Spleen (tissue), 11 donors: ENCODE data around the gene HSP90AB1. TPM values are rescaled to one million over a fixed set of nuclear protein-coding genes. Genes with fewer than 3 reads are reported as not detected.

Experiments
- DNase-seq: peaks from one replicate; pipeline ENCODE4 v3.0.0-alpha.2; 2020
- H3K27ac ChIP-seq, 8 donors: fragments of 200-600 bp; sonication (generic) in 7 of 8; 1 replicate in 4 of 8; 2 replicates in 4 of 8; pipeline versions ENCODE4 v1.5.0 to v1.8.0; 2016 to 2021; ENCODE audit warnings: inconsistent platforms in 4 of 8, mild to moderate bottlenecking in 4 of 8, moderate library complexity in 1 of 8
- H3K27me3 ChIP-seq, 7 donors: fragments of 200-600 bp; sonication (generic) in 6 of 7; replicated peaks in 1 of 7; 1 replicate in 4 of 7; 2 replicates in 3 of 7; pipeline versions ENCODE4 v1.5.0 to v1.8.0; 2016 to 2021; ENCODE audit warnings: inconsistent platforms in 3 of 7, mild to moderate bottlenecking in 1 of 7
- H3K36me3 ChIP-seq, 6 donors: fragments of 200-600 bp; sonication (generic) in 5 of 6; 1 replicate in 4 of 6; 2 replicates in 2 of 6; pipeline versions ENCODE4 v1.5.0 to v1.8.0; 2016 to 2021; ENCODE audit warnings: inconsistent platforms in 2 of 6
- H3K4me1 ChIP-seq, 6 donors: fragments of 200-600 bp; sonication (generic) in 5 of 6; 1 replicate in 3 of 6; 2 replicates in 3 of 6; pipeline versions ENCODE4 v1.5.0 to v1.8.0; 2016 to 2021; ENCODE audit warnings: inconsistent platforms in 3 of 6
- H3K4me3 ChIP-seq, 8 donors: fragments of 200-600 bp; sonication (generic) in 7 of 8; 1 replicate in 4 of 8; 2 replicates in 4 of 8; pipeline versions ENCODE4 v1.5.0 to v1.8.0; 2016 to 2021; ENCODE audit warnings: inconsistent platforms in 4 of 8, mild to moderate bottlenecking in 4 of 8, moderate library complexity in 2 of 8
- H3K9me3 ChIP-seq, 8 donors: fragments of 200-600 bp; sonication (generic) in 7 of 8; 1 replicate in 4 of 8; 2 replicates in 4 of 8; pipeline versions ENCODE4 v1.5.0 to v1.8.0; 2016 to 2021; ENCODE audit warnings: inconsistent platforms in 4 of 8
- CTCF ChIP-seq, 11 experiments: fragments of 200-600 bp in 7 of 11; fragments of 450-650 bp in 4 of 11; sonication (generic) in 4 of 11; IDR thresholded peaks in 8 of 11; conservative IDR thresholded peaks in 3 of 11; 1 replicate in 7 of 11; 2 replicates in 4 of 11; pipeline versions ENCODE4 v1.4.0 to v1.8.0; 2016 to 2021; ENCODE audit warnings: antibody characterized with exemption in 11 of 11, inconsistent platforms in 4 of 11, mild to moderate bottlenecking in 1 of 11
- POLR2A ChIP-seq, 3 donors: fragments of 450-650 bp; IDR thresholded peaks; one replicate each; pipeline ENCODE4 v1.5.1; 2017; ENCODE audit warnings: antibody characterized with exemption in 3 of 3, mild to moderate bottlenecking in 1 of 3
- POLR2AphosphoS5 ChIP-seq, 3 donors: sonication (generic); formaldehyde crosslinking; IDR thresholded peaks; one replicate each; pipeline ENCODE4 v1.5.1; 2017; ENCODE audit warnings: antibody characterized with exemption in 3 of 3
- WGBS, 5 donors: extraction: QIAGEN DNeasy Blood & Tissue Kit in 3 of 5; methylation state at CpG; one replicate each; pipeline versions ENCODE4 v1.1.5 to v1.1.7; 2013 to 2018; 5-methylcytosine and 5-hydroxymethylcytosine counted together
- intact Hi-C: fragments of 100-400 bp; cut with DNase I; formaldehyde crosslinking; loops from one replicate; pipeline ENCODE4 v1.15.0; 2023; ENCODE audit warnings: low total_unique reads
- polyA plus RNA-seq, 3 donors: library from polyadenylated mRNA; stranded (reverse); fragments of 200-250 nt; gene quantifications; one replicate each; pipeline ENCODE4 v1.2.1, GENCODE V29; 2013
- total RNA-seq, 7 donors: library from RNA; depleted of rRNA in 3 of 7; stranded (reverse); fragments of >200 nt in 3 of 7; fragmentation: NEBNext Ultra II Directional in 4 of 7; extraction: Animal tissue kit (Norgen Biotek cat#: 25700) in 4 of 7; gene quantifications; one replicate each; pipeline versions ENCODE4 v1.1.0 to v1.2.1, GENCODE V29; 2016 to 2021
- donor health status: healthy with polysubstance abuse.
- donor health status: DM: no; HTN: no; CAD: no; lungs with moderate emphysema.
- donor health status: DM: no; HTN: no; CAD: no.
- donor health status: Bipolar disorder and iron deficiency.
- donor health status: healthy.
- donor health status: DM: no; HTN: no; CAD: no.
- donor health status: DM: yes; HTN: yes; CAD: no.

HSP90AB1 gene
- total and polyA plus RNA-seq, 10 donors: 196 to 546 (median 386) TPM

- H3K9me3 ChIP-seq: no peaks in the 10 kb centered on the region
- peak within 1 kb of the TSS in 5 of 8 donors; percentile 16 to 68 (median 38) for H3K4me3 ChIP-seq
- H3K36me3 ChIP-seq: no peaks in the 10 kb centered on the region
- H3K27me3 ChIP-seq: peaks cover 0 to 70% (median 38%) of the 10 kb centered on the region in 7 donors
- intact Hi-C loops: no loop called here
- DNase-seq: no peak
- H3K27ac ChIP-seq: no peak within 1 kb of the TSS
- whole genome bisulfite sequencing, 5 donors: 11 to 33% (median 16%) methylated on average over 13 to 29 of the region's 29 CpGs
- TF ChIP-seq POLR2AphosphoS5 (IDR thresholded peaks at IDR 0.05) (no peak), CTCF (IDR thresholded peaks at IDR 0.05 in 8 of 11, conservative IDR thresholded peaks at IDR 0.05 in 3 of 11) (no peak), POLR2A (IDR thresholded peaks at IDR 0.05) (no peak)
- peaks cover 0 to 53% (median 30%) of the 10 kb centered on the region in 6 donors for H3K4me1 ChIP-seq
These were observed 23.1 kb downstream of the HSP90AB1 start, which contains the start of gene TMEM151B for GRCh38 chr6:44269921-44270525. Gene TMEM151B, plus strand, starts transcription at chr6:44270450. Its CDS starts 293 bp downstream, at chr6:44270743.

- peak overlapping the region in 5 of 8 donors; percentile 16 to 68 (median 38) for H3K4me3 ChIP-seq
- no peaks in the 10 kb centered on the region for H3K36me3 ChIP-seq
- no peak overlapping the region for H3K27ac ChIP-seq
- H3K9me3 ChIP-seq: no peaks in the 10 kb centered on the region
- H3K4me1 ChIP-seq: peaks cover 0 to 55% (median 31%) of the 10 kb centered on the region in 6 donors
- no peak for TF ChIP-seq POLR2A (IDR thresholded peaks at IDR 0.05)
- WGBS, 5 donors: 1 to 4% (median 2%) methylated on average over 22 to 86 of the region's 90 CpGs
- peak; percentile 77 for DNase-seq
- peaks cover 0 to 77% (median 45%) of the 10 kb centered on the region in 7 donors for H3K27me3 ChIP-seq
- intact Hi-C loops: no loop called here
These were observed 23.9 kb downstream of the HSP90AB1 start for GRCh38 chr6:44270526-44271405.

- intact Hi-C loops: no loop called here
- H3K27me3 ChIP-seq: peaks cover 0 to 83% (median 51%) of the 10 kb centered on the region in 7 donors
- no peaks in the 10 kb centered on the region for H3K36me3 ChIP-seq
- no peaks in the 10 kb centered on the region for H3K9me3 ChIP-seq
- TF ChIP-seq CTCF (IDR thresholded peaks at IDR 0.05 in 8 of 11, conservative IDR thresholded peaks at IDR 0.05 in 3 of 11) (no peak), POLR2AphosphoS5 (IDR thresholded peaks at IDR 0.05) (no peak), POLR2A (IDR thresholded peaks at IDR 0.05) (no peak)
- no peak overlapping the region for H3K27ac ChIP-seq
- H3K4me1 ChIP-seq: peaks cover 0 to 55% (median 31%) of the 10 kb centered on the region in 6 donors
- DNase-seq: peak; percentile 51
- WGBS, 5 donors: 78 to 87% (median 85%) methylated on average over 6 of the region's 6 CpGs
- H3K4me3 ChIP-seq: peak overlapping the region in 1 of 8 donors; percentile 68
These were observed 24.5 kb downstream of the HSP90AB1 start for GRCh38 chr6:44271406-44271723.

- H3K27me3 ChIP-seq: peaks cover 0 to 89% (median 57%) of the 10 kb centered on the region in 7 donors
- peaks cover 0 to 53% (median 28%) of the 10 kb centered on the region in 6 donors for H3K4me1 ChIP-seq
- no peaks in the 10 kb centered on the region for H3K36me3 ChIP-seq
- H3K4me3 ChIP-seq: no peak overlapping the region
- H3K27ac ChIP-seq: no peak overlapping the region
- TF ChIP-seq CTCF (IDR thresholded peaks at IDR 0.05 in 8 of 11, conservative IDR thresholded peaks at IDR 0.05 in 3 of 11) (no peak), POLR2AphosphoS5 (IDR thresholded peaks at IDR 0.05) (no peak), POLR2A (IDR thresholded peaks at IDR 0.05) (no peak)
- intact Hi-C loops: no loop called here
- 63 to 78% (median 68%) methylated on average over 3 of the region's 3 CpGs for WGBS, 5 donors
- peak; percentile 17 for DNase-seq
- H3K9me3 ChIP-seq: no peaks in the 10 kb centered on the region
These were observed 25.0 kb downstream of the HSP90AB1 start for GRCh38 chr6:44271914-44272313.
